ENCODE data around the gene SH3RF1.

DNA sequence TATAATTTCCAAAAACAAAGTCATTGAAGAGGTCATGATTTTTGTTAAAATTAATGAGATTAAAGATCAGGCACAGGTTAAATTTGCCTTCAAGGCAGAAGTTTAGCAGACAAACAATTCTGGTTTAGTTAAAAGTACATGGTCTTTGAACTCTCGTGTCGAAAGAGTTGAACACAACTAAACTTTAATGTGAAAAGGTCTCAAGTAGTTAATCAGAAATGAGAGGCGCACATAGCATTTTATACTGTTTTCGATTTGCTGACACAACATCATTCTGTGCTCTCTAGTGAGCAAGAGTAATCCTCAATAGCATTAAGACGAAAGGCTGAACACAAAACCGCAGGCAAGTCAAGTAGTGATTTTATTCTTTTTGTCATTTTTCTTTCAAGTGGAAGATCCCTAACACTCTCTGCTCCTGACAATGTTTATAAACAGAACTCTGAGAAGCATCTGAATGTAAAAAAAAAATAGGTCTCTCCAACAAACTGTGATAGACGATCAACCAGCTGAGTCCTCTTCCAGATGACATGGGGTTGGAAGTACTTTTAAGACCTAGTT lies 49.8 kb downstream of the SH3RF1 start:
- TF ChIP-seq, protein P1, sequence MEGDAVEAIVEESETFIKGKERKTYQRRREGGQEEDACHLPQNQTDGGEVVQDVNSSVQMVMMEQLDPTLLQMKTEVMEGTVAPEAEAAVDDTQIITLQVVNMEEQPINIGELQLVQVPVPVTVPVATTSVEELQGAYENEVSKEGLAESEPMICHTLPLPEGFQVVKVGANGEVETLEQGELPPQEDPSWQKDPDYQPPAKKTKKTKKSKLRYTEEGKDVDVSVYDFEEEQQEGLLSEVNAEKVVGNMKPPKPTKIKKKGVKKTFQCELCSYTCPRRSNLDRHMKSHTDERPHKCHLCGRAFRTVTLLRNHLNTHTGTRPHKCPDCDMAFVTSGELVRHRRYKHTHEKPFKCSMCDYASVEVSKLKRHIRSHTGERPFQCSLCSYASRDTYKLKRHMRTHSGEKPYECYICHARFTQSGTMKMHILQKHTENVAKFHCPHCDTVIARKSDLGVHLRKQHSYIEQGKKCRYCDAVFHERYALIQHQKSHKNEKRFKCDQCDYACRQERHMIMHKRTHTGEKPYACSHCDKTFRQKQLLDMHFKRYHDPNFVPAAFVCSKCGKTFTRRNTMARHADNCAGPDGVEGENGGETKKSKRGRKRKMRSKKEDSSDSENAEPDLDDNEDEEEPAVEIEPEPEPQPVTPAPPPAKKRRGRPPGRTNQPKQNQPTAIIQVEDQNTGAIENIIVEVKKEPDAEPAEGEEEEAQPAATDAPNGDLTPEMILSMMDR (IDR thresholded peaks at IDR 0.05), result no peak
- no peak for TF ChIP-seq POLR2A (IDR thresholded peaks at IDR 0.05; ENCODE audit: low read depth)
- TF ChIP-seq POLR2AphosphoS5 (IDR thresholded peaks at IDR 0.05), result no peak
- no peak for TF ChIP-seq EP300 (IDR thresholded peaks at IDR 0.05)

Measured in esophagus muscularis mucosa (tissue), 4 donors.